AG10803 (cell line): ENCODE results near the gene SPOCK3.

Source experiments
- DNase-seq: peaks from one replicate; pipeline ENCODE4 v3.0.0; 2010; ENCODE audit warnings: low read depth
- H3K4me3 ChIP-seq: 2 replicates; pipeline ENCODE4 v1.5.1; 2011; ENCODE audit warnings: mild to moderate bottlenecking, low read length, control low read depth
- CTCF ChIP-seq: conservative IDR thresholded peaks from 2 replicates; pipeline ENCODE4 v1.5.1; 2011; ENCODE audit warnings: mild to moderate bottlenecking, low read length, control low read depth, inconsistent platforms

The SPOCK3 gene

GRCh38 chr4:167109859-167110258 is 124.4 kb downstream of the SPOCK3 start:
- no peak overlapping the region for H3K4me3 ChIP-seq
- TF ChIP-seq CTCF: no peak
- no peak for DNase-seq

- DNase-seq: no peak
- H3K4me3 ChIP-seq: no peak overlapping the region
- no peak for TF ChIP-seq CTCF
These were observed 128.4 kb downstream of the SPOCK3 start for GRCh38 chr4:167105857-167106256.

- H3K4me3 ChIP-seq: no peak overlapping the region
- TF ChIP-seq CTCF: no peak
- DNase-seq: no peak
These were observed 131.8 kb downstream of the SPOCK3 start for GRCh38 chr4:167102475-167102874.

- TF ChIP-seq CTCF: no peak
- no peak for DNase-seq
- no peak overlapping the region for H3K4me3 ChIP-seq
These were observed 133.3 kb downstream of the SPOCK3 start for GRCh38 chr4:167101035-167101434.

- TF ChIP-seq CTCF: no peak
- no peak for DNase-seq
- H3K4me3 ChIP-seq: no peak overlapping the region
These were observed 134.2 kb downstream of the SPOCK3 start for GRCh38 chr4:167100120-167100519.

GRCh38 chr4:167088115-167088514 is 146.2 kb downstream of the SPOCK3 start:
- TF ChIP-seq CTCF: no peak
- DNase-seq: no peak
- no peak overlapping the region for H3K4me3 ChIP-seq

GRCh38 chr4:167084321-167084720 is 150.0 kb downstream of the SPOCK3 start:
- TF ChIP-seq CTCF: no peak
- H3K4me3 ChIP-seq: no peak overlapping the region
- DNase-seq: no peak
